Right atrium auricular region (tissue), 2 donors: ENCODE data around the gene ADAMTS14. TPM values are rescaled to one million over a fixed set of nuclear protein-coding genes. Genes with fewer than 3 reads are reported as not detected.

ENCODE experiments used
- DNase-seq: peaks from one replicate; pipeline ENCODE4 v3.0.0-alpha.2; 2019; ENCODE audit warnings: low spot score
- H3K27ac ChIP-seq, 2 donors: fragments of 200-600 bp; sonication (generic); 1 replicate in 1 of 2; 2 replicates in 1 of 2; pipeline ENCODE4 v1.5.1; 2016 to 2019
- H3K27me3 ChIP-seq, 2 donors: fragments of 200-600 bp; sonication (generic); one replicate each; pipeline versions ENCODE4 v1.5.1 to v1.6.0; 2017 to 2019
- H3K36me3 ChIP-seq: fragments of 200-600 bp; sonication (generic); one replicate; pipeline ENCODE4 v1.5.1; 2016
- H3K4me1 ChIP-seq, 2 donors: fragments of 200-600 bp; sonication (generic); one replicate each; pipeline versions ENCODE4 v1.5.1 to v1.6.0; 2017 to 2019
- H3K4me3 ChIP-seq, 2 donors: fragments of 200-600 bp; sonication (generic); 1 replicate in 1 of 2; 2 replicates in 1 of 2; pipeline ENCODE4 v1.5.1; 2017 to 2019; ENCODE audit warnings: mild to moderate bottlenecking in 1 of 2, moderate library complexity in 1 of 2
- H3K9me3 ChIP-seq, 2 donors: fragments of 200-600 bp; sonication (generic); one replicate each; pipeline ENCODE4 v1.5.1; 2019
- CTCF ChIP-seq, 2 donors: fragments of 200-600 bp; sonication (generic); IDR thresholded peaks; one replicate each; pipeline ENCODE4 v1.5.1; 2019; ENCODE audit warnings: antibody characterized with exemption in 2 of 2
- total RNA-seq, 2 donors: library from RNA; depleted of rRNA; stranded (reverse); fragments of >200 nt; gene quantifications; one replicate each; pipeline ENCODE4 v1.1.0, GENCODE V29; 2016

Gene ADAMTS14
- total RNA-seq, 2 donors from 2014 or later, result not detected

GRCh38 chr10:70681731-70682005 lies 9.4 kb downstream of the ADAMTS14 start:
- no peaks in the 10 kb centered on the region for H3K9me3 ChIP-seq
- peaks cover 0 to 9% of the 10 kb centered on the region in 2 donors for H3K4me1 ChIP-seq
- H3K4me3 ChIP-seq, result no peak overlapping the region
- H3K27ac ChIP-seq, result no peak overlapping the region
- H3K36me3 ChIP-seq, result no peaks in the 10 kb centered on the region
- H3K27me3 ChIP-seq, result no peaks in the 10 kb centered on the region
- TF ChIP-seq CTCF (IDR thresholded peaks at IDR 0.05), result no peak
- DNase-seq, result no peak

- Histone ChIP-seq H3K9me3 (no peaks in the 10 kb centered on the region), H3K36me3 (no peaks in the 10 kb centered on the region), H3K4me1 (peaks cover 0 to 9% of the 10 kb centered on the region in 2 donors), H3K27me3 (no peaks in the 10 kb centered on the region), H3K27ac (no peak overlapping the region), H3K4me3 (no peak overlapping the region)
- no peak for DNase-seq
- TF ChIP-seq CTCF (IDR thresholded peaks at IDR 0.05), result no peak
These were observed 10.8 kb downstream of the ADAMTS14 start for GRCh38 chr10:70682920-70683600.

DNA sequence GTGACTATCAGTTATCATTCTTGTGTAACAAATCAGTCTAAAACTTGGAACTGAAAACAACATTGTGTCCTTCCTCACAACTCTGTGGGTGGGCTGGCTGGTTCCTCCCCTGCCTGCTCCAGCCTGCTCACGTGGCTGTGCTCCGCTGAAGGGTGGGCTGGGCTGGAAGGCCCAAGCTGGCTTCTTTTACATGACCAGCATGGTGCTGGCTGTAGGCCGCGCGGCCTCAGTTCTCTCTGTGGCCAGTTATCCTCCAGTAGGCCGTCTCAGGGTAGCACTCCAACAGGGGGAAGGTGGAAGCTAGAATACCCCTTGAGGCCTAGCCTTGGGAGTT lies 11.3 kb downstream of the ADAMTS14 start:
- Histone ChIP-seq H3K36me3 (no peaks in the 10 kb centered on the region), H3K4me3 (no peak overlapping the region), H3K4me1 (peaks cover 0 to 9% of the 10 kb centered on the region in 2 donors), H3K27ac (no peak overlapping the region), H3K9me3 (no peaks in the 10 kb centered on the region), H3K27me3 (no peaks in the 10 kb centered on the region)
- TF ChIP-seq CTCF (IDR thresholded peaks at IDR 0.05), result no peak
- DNase-seq, result no peak

DNA sequence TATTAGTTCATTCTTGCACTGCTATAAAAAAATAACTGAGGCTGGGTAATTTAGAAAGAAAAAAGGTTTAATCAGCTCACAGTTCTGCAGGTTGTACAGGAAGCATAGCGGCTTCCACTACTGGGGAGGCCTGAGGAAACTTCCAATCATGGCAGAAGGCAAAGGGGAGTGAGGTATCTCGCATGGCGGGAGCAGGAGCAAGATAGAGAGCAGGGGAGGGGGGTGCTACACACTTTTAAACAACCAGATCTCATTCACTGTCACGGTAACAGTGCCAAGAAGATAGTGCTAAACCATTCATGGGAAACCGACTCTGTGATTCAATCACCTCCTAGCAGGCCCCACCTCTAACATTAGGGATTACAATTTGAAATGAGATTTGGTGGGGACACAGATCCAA lies 11.6 kb downstream of the ADAMTS14 start:
- no peaks in the 10 kb centered on the region for H3K36me3 ChIP-seq
- TF ChIP-seq CTCF (IDR thresholded peaks at IDR 0.05), result no peak
- DNase-seq, result no peak

GRCh38 chr10:70684374-70684773 lies 12.1 kb downstream of the ADAMTS14 start:
- no peak for TF ChIP-seq CTCF (IDR thresholded peaks at IDR 0.05)
- Histone ChIP-seq H3K27me3 (no peaks in the 10 kb centered on the region), H3K27ac (no peak overlapping the region), H3K4me3 (no peak overlapping the region), H3K36me3 (no peaks in the 10 kb centered on the region), H3K4me1 (peaks cover 0 to 5% of the 10 kb centered on the region in 2 donors), H3K9me3 (no peaks in the 10 kb centered on the region)
- no peak for DNase-seq

More for the DNA sequence above, 11.6 kb downstream of the ADAMTS14 start:
- Histone ChIP-seq H3K27ac (no peak overlapping the region), H3K4me3 (no peak overlapping the region), H3K27me3 (no peaks in the 10 kb centered on the region), H3K4me1 (peaks cover 0 to 9% of the 10 kb centered on the region in 2 donors), H3K9me3 (no peaks in the 10 kb centered on the region)

GRCh38 chr10:70684839-70685454 lies 12.6 kb downstream of the ADAMTS14 start:
- H3K9me3 ChIP-seq, result no peaks in the 10 kb centered on the region
- TF ChIP-seq CTCF (IDR thresholded peaks at IDR 0.05), result no peak
- H3K27ac ChIP-seq, result no peak overlapping the region
- peaks cover 0 to 4% of the 10 kb centered on the region in 2 donors for H3K4me1 ChIP-seq
- H3K27me3 ChIP-seq, result no peaks in the 10 kb centered on the region
- no peak overlapping the region for H3K4me3 ChIP-seq
- DNase-seq, result no peak
- no peaks in the 10 kb centered on the region for H3K36me3 ChIP-seq
